Glutamatergic neuron (in vitro differentiated cells): ENCODE data around the gene GORASP1. TPM values are rescaled to one million over a fixed set of nuclear protein-coding genes. Genes with fewer than 3 reads are reported as not detected.

Source experiments
- DNase-seq: peaks from one replicate; pipeline ENCODE4 v3.0.0; 2022
- H3K27ac Mint-ChIP-seq: one replicate; pipeline ENCODE4 v1.8.0; 2020; ENCODE audit warnings: mild to moderate bottlenecking, mixed read lengths, inconsistent platforms; ENCODE audit not compliant: unreplicated experiment
- H3K27me3 Mint-ChIP-seq: one replicate; pipeline ENCODE4 v1.8.0; 2020; ENCODE audit warnings: mild to moderate bottlenecking, moderate library complexity, mixed read lengths, inconsistent platforms; ENCODE audit not compliant: unreplicated experiment
- H3K36me3 Mint-ChIP-seq: one replicate; pipeline ENCODE4 v1.8.0; 2020; ENCODE audit warnings: mild to moderate bottlenecking, mixed read lengths, inconsistent platforms; ENCODE audit not compliant: unreplicated experiment
- H3K4me1 Mint-ChIP-seq: one replicate; pipeline ENCODE4 v1.8.0; 2020; ENCODE audit warnings: mild to moderate bottlenecking, low read depth, mixed read lengths, inconsistent platforms; ENCODE audit not compliant: unreplicated experiment
- H3K4me3 Mint-ChIP-seq: one replicate; pipeline ENCODE4 v1.8.0; 2020; ENCODE audit warnings: mild to moderate bottlenecking, mixed read lengths, inconsistent platforms; ENCODE audit not compliant: unreplicated experiment
- H3K9me3 Mint-ChIP-seq: one replicate; pipeline ENCODE4 v1.8.0; 2020; ENCODE audit warnings: mild to moderate bottlenecking, moderate library complexity, mixed read lengths, inconsistent platforms; ENCODE audit not compliant: unreplicated experiment
- CTCF ChIP-seq: fragments of 200-600 bp; sonication (generic); IDR thresholded peaks from one replicate; pipeline ENCODE4 v1.5.0; 2021; ENCODE audit not compliant: partially characterized antibody, unreplicated experiment
- total RNA-seq: library from RNA; stranded (reverse); fragmentation: NEBNext Ultra II Directional; extraction: Animal tissue kit (Norgen Biotek cat#: 25700); gene quantifications from one replicate; pipeline ENCODE4 v1.2.1, GENCODE V29; 2021; ENCODE audit not compliant: unreplicated experiment

The GORASP1 gene
- total RNA-seq, 1 donor from 2014 or later: 44.6 TPM

GRCh38 chr3:39112535-39112934, 5.1 kb upstream of the GORASP1 start:
- Mint-ChIP-seq H3K9me3 (peaks cover 6% of the 10 kb centered on the region), H3K27me3 (peaks cover 7% of the 10 kb centered on the region), H3K4me1 (peaks cover 10% of the 10 kb centered on the region), H3K36me3 (peaks cover 4% of the 10 kb centered on the region), H3K27ac (no peak overlapping the region), H3K4me3 (no peak overlapping the region)
- no peak for DNase-seq
- no peak for TF ChIP-seq CTCF

DNA sequence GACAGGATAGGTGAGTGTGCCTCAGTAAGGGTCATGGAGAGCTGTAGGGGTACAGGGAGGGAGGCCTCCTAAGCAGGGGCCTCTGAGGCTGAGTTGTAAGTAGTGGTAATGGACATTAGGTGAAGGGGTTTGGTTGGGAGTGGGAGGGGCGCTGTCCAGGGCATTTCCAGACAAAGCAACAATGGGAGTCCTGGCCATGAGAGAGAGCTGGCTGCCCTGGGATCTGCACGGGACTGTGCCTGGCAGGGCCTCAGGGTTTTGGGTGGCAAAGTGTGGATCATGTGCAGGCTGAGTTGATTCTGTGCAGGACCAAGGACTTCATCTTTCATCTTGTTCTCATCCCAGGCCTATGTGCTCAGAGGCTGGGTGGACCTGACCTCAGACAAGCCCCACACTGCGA, 4.7 kb upstream of the GORASP1 start:
- H3K9me3 Mint-ChIP-seq: peaks cover 7% of the 10 kb centered on the region
- no peak for DNase-seq
- peaks cover 4% of the 10 kb centered on the region for H3K36me3 Mint-ChIP-seq
- H3K27ac Mint-ChIP-seq: no peak overlapping the region
- H3K27me3 Mint-ChIP-seq: peaks cover 7% of the 10 kb centered on the region
- H3K4me3 Mint-ChIP-seq: no peak overlapping the region
- TF ChIP-seq CTCF: no peak
- H3K4me1 Mint-ChIP-seq: peaks cover 10% of the 10 kb centered on the region

DNA sequence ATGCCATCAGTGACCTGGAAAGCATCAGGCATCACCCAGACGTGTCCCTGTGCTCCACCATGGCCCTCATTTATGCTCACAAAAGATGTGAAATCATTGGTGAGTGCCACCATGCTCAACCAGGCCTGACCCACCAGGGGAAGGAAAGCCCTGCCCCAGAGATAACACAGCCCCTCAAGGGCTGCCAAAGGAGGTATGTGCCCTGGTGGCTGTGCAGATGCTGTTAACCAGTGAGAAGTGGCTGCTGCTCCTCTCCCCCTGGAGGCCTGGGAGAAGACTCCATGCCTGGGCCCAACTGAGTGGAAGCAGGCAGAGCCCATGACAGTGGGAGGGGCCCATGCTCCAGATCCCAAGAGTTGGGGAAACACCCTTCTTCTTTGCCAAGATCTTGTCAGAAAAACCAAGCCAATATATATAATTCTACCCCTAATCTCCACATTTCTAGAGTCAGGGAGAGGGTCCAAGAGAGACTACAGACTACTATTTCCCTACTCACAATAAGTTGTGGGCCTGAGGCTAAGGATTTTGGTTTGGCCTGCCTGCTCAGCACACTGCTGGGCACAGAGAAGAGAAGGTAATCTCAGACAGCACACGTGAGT, 2.7 kb upstream of the GORASP1 start:
- no peak overlapping the region for H3K27ac Mint-ChIP-seq
- DNase-seq: no peak
- H3K9me3 Mint-ChIP-seq: peaks cover 13% of the 10 kb centered on the region
- no peak overlapping the region for H3K4me3 Mint-ChIP-seq
- H3K4me1 Mint-ChIP-seq: peaks cover 17% of the 10 kb centered on the region
- H3K27me3 Mint-ChIP-seq: peaks cover 9% of the 10 kb centered on the region
- peaks cover 4% of the 10 kb centered on the region for H3K36me3 Mint-ChIP-seq
- no peak for TF ChIP-seq CTCF

DNA sequence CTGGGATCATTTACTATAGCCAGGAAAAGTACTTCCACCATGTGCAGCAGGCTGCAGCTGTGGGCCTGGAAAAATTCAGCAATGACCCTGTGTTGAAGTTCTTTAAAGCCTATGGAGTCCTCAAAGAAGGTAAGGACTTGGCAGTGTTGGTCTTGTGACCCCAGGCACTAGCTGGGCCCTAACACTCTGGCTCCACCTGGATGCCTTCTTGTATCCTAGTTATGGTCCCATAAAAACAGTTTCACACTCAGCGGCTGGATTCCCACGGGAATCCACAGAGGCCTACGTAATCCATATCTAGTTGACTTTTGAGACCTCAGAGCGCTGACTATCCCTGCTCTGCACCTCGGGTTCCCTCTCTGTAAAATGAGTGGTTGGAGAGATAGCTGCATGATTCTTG, 1.7 kb upstream of the GORASP1 start:
- Mint-ChIP-seq H3K4me1 (peaks cover 17% of the 10 kb centered on the region), H3K9me3 (peaks cover 13% of the 10 kb centered on the region), H3K27me3 (peaks cover 5% of the 10 kb centered on the region), H3K27ac (no peak overlapping the region), H3K36me3 (peaks cover 4% of the 10 kb centered on the region), H3K4me3 (no peak overlapping the region)
- no peak for TF ChIP-seq CTCF
- no peak for DNase-seq

- no peak for DNase-seq
- peak overlapping the region; percentile 90 for H3K27ac Mint-ChIP-seq
- H3K27me3 Mint-ChIP-seq: peaks cover 5% of the 10 kb centered on the region
- H3K4me1 Mint-ChIP-seq: peaks cover 22% of the 10 kb centered on the region
- TF ChIP-seq CTCF: no peak
- H3K36me3 Mint-ChIP-seq: peaks cover 4% of the 10 kb centered on the region
- H3K4me3 Mint-ChIP-seq: peak overlapping the region; percentile 99
- peaks cover 13% of the 10 kb centered on the region for H3K9me3 Mint-ChIP-seq
Observed at GRCh38 chr3:39108200-39108710, 828 bp upstream of the GORASP1 start.
